Panc1 (cell line): ENCODE measurements around the gene REEP2. TPM values are rescaled to one million over a fixed set of nuclear protein-coding genes. Genes with fewer than 3 reads are reported as not detected.
"Not testable (repeated sequence)": the region's sequence is repeated elsewhere in the genome, so short reads cannot be mapped to it uniquely, and the experiment has no call there.

Source experiments
- ATAC-seq: fragments of 200-7000 bp; cut with Tn5 transposase; 2 replicates; pipeline ENCODE4 v1.9.1; 2020; ENCODE audit warnings: mild to moderate bottlenecking, moderate library complexity
- BruUV-seq: library from RNA; stranded (reverse); fragments of 400-500 nt; replicated peaks from 2 replicates; lab custom pipeline; 2021; lab: Mats Ljungman, UMichigan
- CTCF ChIA-PET: fragments of 300-600 bp; sonication (Branson Sonifier 250); formaldehyde crosslinking; loops from one replicate; lab custom pipeline; 2022; ENCODE audit warnings: antibody characterized with exemption; lab: Charles Lee
- POLR2A ChIA-PET: fragments of 300-600 bp; sonication (Branson Sonifier 250); formaldehyde crosslinking; loops from one replicate; lab custom pipeline; 2022; ENCODE audit warnings: antibody characterized with exemption; lab: Charles Lee
- DNase-seq: peaks from one replicate; pipeline ENCODE4 v3.0.0-alpha.2; 2010; ENCODE audit warnings: low read depth, low spot score
- H3K27ac ChIP-seq: 2 replicates; pipeline ENCODE4 v1.5.1; 2011; ENCODE audit warnings: mild to moderate bottlenecking, low read length, inconsistent platforms
- H3K27me3 ChIP-seq: fragments of 200-500 bp; sonication (Bioruptor generic); 2 replicates; pipeline ENCODE4 v1.6.0; 2014; ENCODE audit warnings: low read length, inconsistent platforms; ENCODE audit not compliant: control insufficient read depth, insufficient read depth
- H3K36me3 ChIP-seq: fragments of 200-500 bp; sonication (Bioruptor generic); 2 replicates; pipeline ENCODE4 v1.5.1; 2014; ENCODE audit warnings: inconsistent platforms, mild to moderate bottlenecking, low read length, moderate library complexity; ENCODE audit not compliant: control insufficient read depth, insufficient read depth
- H3K4me1 ChIP-seq: 2 replicates; pipeline ENCODE4 v1.5.1; 2011; ENCODE audit warnings: inconsistent platforms, mild to moderate bottlenecking, low read length, moderate library complexity; ENCODE audit not compliant: control insufficient read depth, insufficient read depth
- H3K4me3 ChIP-seq, 2 experiments: 2 replicates each; pipeline ENCODE4 v1.5.1; 2011 to 2012; ENCODE audit warnings: low read depth in 2 of 2, low read length in 2 of 2, mild to moderate bottlenecking in 2 of 2, inconsistent platforms in 1 of 2, moderate library complexity in 1 of 2
- H3K9me3 ChIP-seq: fragments of 200-500 bp; sonication (Bioruptor generic); 2 replicates; pipeline ENCODE4 v1.5.1; 2014; ENCODE audit warnings: low read depth, mild to moderate bottlenecking, inconsistent platforms, low read length, moderate library complexity; ENCODE audit not compliant: control insufficient read depth, insufficient read depth
- CTCF ChIP-seq: fragments of 450-650 bp; IDR thresholded peaks from 2 replicates; pipeline ENCODE4 v1.5.1; 2017; ENCODE audit warnings: mild to moderate bottlenecking
- POLR2AphosphoS5 ChIP-seq: IDR thresholded peaks from 2 replicates; pipeline ENCODE4 v1.6.1; 2012; ENCODE audit warnings: mild to moderate bottlenecking, low read depth, low read length, moderate library complexity
- REST ChIP-seq, 2 experiments: IDR thresholded peaks; 2 replicates each; pipeline ENCODE4 v1.6.1; 2011 to 2012; ENCODE audit warnings: low read depth in 2 of 2, control low read depth in 1 of 2, low read length in 1 of 2, mild to moderate bottlenecking in 1 of 2, moderate library complexity in 1 of 2; ENCODE audit not compliant: insufficient read depth in 1 of 2
- SIN3A ChIP-seq: IDR thresholded peaks from 2 replicates; pipeline ENCODE4 v1.6.1; 2012; ENCODE audit warnings: low read depth, mild to moderate bottlenecking, low read length, moderate library complexity, borderline replicate concordance; ENCODE audit not compliant: insufficient read depth
- TCF7L2 ChIP-seq: IDR thresholded peaks from 2 replicates; pipeline ENCODE4 v1.6.1; 2011; ENCODE audit warnings: mild to moderate bottlenecking, low read depth, low read length, inconsistent platforms
- in situ Hi-C: cut with HindIII; loops from 2 replicates; pipeline ENCODE4 v1.10.0; 2016; ENCODE audit warnings: low sequenced_read_pairs, low pct_unique_long_range_greater_than_20kb
- intact Hi-C: fragments of 100-400 bp; cut with micrococcal nuclease; formaldehyde crosslinking; loops from one replicate; pipeline ENCODE4 v1.10.0; 2022; ENCODE audit not compliant: unreplicated experiment
- total RNA-seq: library from RNA; stranded (reverse); gene quantifications from one replicate; pipeline ENCODE4 v1.2.1, GENCODE V29; 2021; ENCODE audit not compliant: unreplicated experiment

REEP2 gene
- total RNA-seq, 1 experiment from 2014 or later = 6.5 TPM

- peaks cover 3% of the 10 kb centered on the region; the same call in 1 of the 2 replicates for H3K36me3 ChIP-seq
- no TSS peak for BruUV-seq
- ATAC-seq (no peak), DNase-seq (no peak)
- CTCF ChIA-PET = interaction anchor here (0.6 kb wide), 1 partner anchor 23 kb away, joined by 5 read pairs; no protein-coding TSS in a partner anchor
- no peaks in the 10 kb centered on the region for H3K9me3 ChIP-seq
- POLR2A ChIA-PET = no interaction called here
- H3K4me1 ChIP-seq = no peaks in the 10 kb centered on the region
- intact Hi-C loops (no loop called here), in situ Hi-C loops (no loop called here)
- no peaks in the 10 kb centered on the region for H3K27me3 ChIP-seq
- TF ChIP-seq TCF7L2 (no peak), POLR2AphosphoS5 (no peak), CTCF (no peak), SIN3A (no peak), REST (IDR thresholded peaks at IDR 0.05; ENCODE audit: insufficient read depth in 1 of 2, low read depth in 2 of 2, low read length in 1 of 2) (no peak)
- H3K4me3 ChIP-seq = no peak overlapping the region
- no peak overlapping the region for H3K27ac ChIP-seq
Measured at GRCh38 chr5:138408023-138408422, 30.8 kb upstream of the REEP2 start.

GRCh38 chr5:138410996-138411640 lies 27.7 kb upstream of the REEP2 start:
- peak; percentile 88 for TF ChIP-seq CTCF
- ATAC-seq, BruUV-seq, H3K36me3 ChIP-seq, H3K4me3 ChIP-seq, H3K4me1 ChIP-seq, H3K27ac ChIP-seq, in situ Hi-C loops, H3K9me3 ChIP-seq, H3K27me3 ChIP-seq, CTCF ChIA-PET: not testable (repeated sequence)
- POLR2A ChIA-PET = interaction anchor here (0.7 kb wide), 1 partner anchor 10 kb away, joined by 6 read pairs; no protein-coding TSS in a partner anchor
- intact Hi-C loops = loop anchor here (10.0 kb wide), 1 partner anchor 226 kb away; no protein-coding TSS in a partner anchor
- DNase-seq = peak; percentile 2
